Right cardiac atrium (tissue), 5 donors: ENCODE measurements around the gene IPO9. TPM values are rescaled to one million over a fixed set of nuclear protein-coding genes. Genes with fewer than 3 reads are reported as not detected.
"Not testable (repeated sequence)": the region's sequence is repeated elsewhere in the genome, so short reads cannot be mapped to it uniquely, and the experiment has no call there.

ENCODE experiments used
- ATAC-seq, 2 donors: fragments of 200-7000 bp; cut with Tn5 transposase; one replicate each; pipeline versions ENCODE4 v1.8.0 to v1.9.1; 2020; ENCODE audit warnings: moderate library complexity in 2 of 2, mild to moderate bottlenecking in 1 of 2
- DNase-seq, 3 donors: peaks; one replicate each; pipeline ENCODE4 v3.0.0-alpha.2; 2020
- H3K27ac ChIP-seq: one replicate; pipeline ENCODE4 v1.5.1; 2013; ENCODE audit warnings: mild to moderate bottlenecking, low read length, control low read depth, moderate library complexity
- H3K27me3 ChIP-seq: one replicate; pipeline ENCODE4 v1.6.1; 2013; ENCODE audit not compliant: control insufficient read depth, insufficient read depth
- H3K4me1 ChIP-seq: one replicate; pipeline ENCODE4 v1.6.1; 2013; ENCODE audit warnings: low read length; ENCODE audit not compliant: control insufficient read depth, insufficient read depth
- H3K4me3 ChIP-seq: one replicate; pipeline ENCODE4 v1.5.1; 2013; ENCODE audit warnings: low read length, control low read depth
- H3K9me3 ChIP-seq: one replicate; pipeline ENCODE4 v1.6.1; 2013; ENCODE audit warnings: low read length; ENCODE audit not compliant: control insufficient read depth
- WGBS: extraction: QIAGEN DNeasy Blood & Tissue Kit; methylation state at CpG from one replicate; pipeline ENCODE4 v1.1.7; 2013; 5-methylcytosine and 5-hydroxymethylcytosine counted together
- intact Hi-C, 4 donors: fragments of 100-400 bp; cut with DNase I; formaldehyde crosslinking; loops; one replicate each; pipeline versions ENCODE4 v1.11.0 to v1.14.0; 2022 to 2023
- polyA plus RNA-seq: library from polyadenylated mRNA; stranded (reverse); fragments of 200-250 nt; gene quantifications from one replicate; pipeline ENCODE4 v1.2.3, GENCODE V29; 2013
- total RNA-seq, 4 donors: library from RNA; stranded (reverse); fragmentation: NEBNext Ultra II Directional; extraction: Animal tissue kit (Norgen Biotek cat#: 25700); gene quantifications; one replicate each; pipeline ENCODE4 v1.2.1, GENCODE V29; 2021
- donor health status: healthy with polysubstance abuse.
- donor health status: DM: no; HTN: yes; CAD: no.
- donor health status: DM: no; HTN: no; CAD: no.
- donor health status: DM: no; HTN: yes; CAD: no; lungs with severe emphysema.
- donor health status: DM: yes; HTN: yes; CAD: no.

IPO9 gene
- total and polyA plus RNA-seq, 5 donors: 10.3 to 27.9 (median 24.4) TPM

- no peak overlapping the region for H3K27ac ChIP-seq
- WGBS: 97% methylated on average over 6 of the region's 6 CpGs
- no peak for ATAC-seq
Observed at GRCh38 chr1:201848230-201848629, 19.3 kb downstream of the IPO9 start.

GRCh38 chr1:201849372-201850052 lies 20.6 kb downstream of the IPO9 start:
- no peak for ATAC-seq
- 63% methylated on average over 2 of the region's 2 CpGs for WGBS
- intact Hi-C loops: no loop called here

More at GRCh38 chr1:201848230-201848629, 19.3 kb downstream of the IPO9 start:
- Histone ChIP-seq H3K4me3 (no peak overlapping the region), H3K4me1 (no peaks in the 10 kb centered on the region), H3K9me3 (no peaks in the 10 kb centered on the region), H3K27me3 (no peaks in the 10 kb centered on the region)
- no peak for DNase-seq
- intact Hi-C loops: no loop called here

GRCh38 chr1:201850053-201850397 lies 21.1 kb downstream of the IPO9 start:
- 10% methylated on average over 1 of the region's 1 CpG for WGBS
- peak in 1 of 3 donors; percentile 72 for DNase-seq
- Histone ChIP-seq H3K4me3 (no peak overlapping the region), H3K27me3 (no peaks in the 10 kb centered on the region), H3K4me1 (no peaks in the 10 kb centered on the region), H3K27ac (no peak overlapping the region), H3K9me3 (no peaks in the 10 kb centered on the region)
- peak; percentile 62 to 73 for ATAC-seq
- intact Hi-C loops: no loop called here

More at GRCh38 chr1:201849372-201850052, 20.6 kb downstream of the IPO9 start:
- no peak overlapping the region for H3K4me3 ChIP-seq
- H3K9me3 ChIP-seq: no peaks in the 10 kb centered on the region
- H3K27me3 ChIP-seq: no peaks in the 10 kb centered on the region
- H3K4me1 ChIP-seq: no peaks in the 10 kb centered on the region
- no peak for DNase-seq
- no peak overlapping the region for H3K27ac ChIP-seq

- Histone ChIP-seq H3K9me3 (no peaks in the 10 kb centered on the region), H3K27ac (no peak overlapping the region), H3K27me3 (no peaks in the 10 kb centered on the region), H3K4me3 (no peak overlapping the region), H3K4me1 (no peaks in the 10 kb centered on the region)
- WGBS: 79% methylated on average over 1 of the region's 1 CpG
- no peak for DNase-seq
- ATAC-seq: no peak
- intact Hi-C loops: no loop called here
Observed at GRCh38 chr1:201851949-201852348, 23.0 kb downstream of the IPO9 start.

- DNase-seq, ATAC-seq, intact Hi-C loops, H3K9me3 ChIP-seq, H3K27me3 ChIP-seq, H3K4me3 ChIP-seq, H3K27ac ChIP-seq, H3K4me1 ChIP-seq: not testable (repeated sequence)
- 98% methylated on average over 2 of the region's 2 CpGs for WGBS
Observed at GRCh38 chr1:201856722-201857121, 27.8 kb downstream of the IPO9 start.

GRCh38 chr1:201859424-201859823 lies 30.5 kb downstream of the IPO9 start:
- Histone ChIP-seq H3K9me3 (no peaks in the 10 kb centered on the region), H3K27me3 (no peaks in the 10 kb centered on the region), H3K4me3 (no peak overlapping the region), H3K27ac (no peak overlapping the region), H3K4me1 (no peaks in the 10 kb centered on the region)
- WGBS: 72% methylated on average over 5 of the region's 5 CpGs
- ATAC-seq (no peak), DNase-seq (no peak)
- intact Hi-C loops: no loop called here

- WGBS: 93% methylated on average over 7 of the region's 7 CpGs
Observed at GRCh38 chr1:201861448-201861847, 32.5 kb downstream of the IPO9 start.

GRCh38 chr1:201870397-201870796 lies 41.4 kb downstream of the IPO9 start:
- H3K27ac ChIP-seq: no peak overlapping the region
- H3K4me1 ChIP-seq: no peaks in the 10 kb centered on the region
- no peak overlapping the region for H3K4me3 ChIP-seq
- no peak for ATAC-seq
- no peaks in the 10 kb centered on the region for H3K27me3 ChIP-seq
- intact Hi-C loops: no loop called here
- 95% methylated on average over 10 of the region's 10 CpGs for WGBS
- no peak for DNase-seq
- no peaks in the 10 kb centered on the region for H3K9me3 ChIP-seq

More at GRCh38 chr1:201861448-201861847, 32.5 kb downstream of the IPO9 start:
- ATAC-seq (no peak), DNase-seq (no peak)
- Histone ChIP-seq H3K4me3 (no peak overlapping the region), H3K9me3 (no peaks in the 10 kb centered on the region), H3K27me3 (no peaks in the 10 kb centered on the region), H3K27ac (no peak overlapping the region), H3K4me1 (no peaks in the 10 kb centered on the region)
- intact Hi-C loops: no loop called here

GRCh38 chr1:201874672-201875071 lies 45.7 kb downstream of the IPO9 start:
- Histone ChIP-seq H3K9me3 (no peaks in the 10 kb centered on the region), H3K4me3 (no peak overlapping the region), H3K4me1 (no peaks in the 10 kb centered on the region), H3K27ac (no peak overlapping the region), H3K27me3 (no peaks in the 10 kb centered on the region)
- ATAC-seq: no peak
- intact Hi-C loops: loop anchor here in 1 of 4 donors (5.0 kb wide), 1 partner anchor 98 kb away; no protein-coding TSS in a partner anchor
- no peak for DNase-seq
- WGBS: 100% methylated on average over 1 of the region's 1 CpG

GRCh38 chr1:201876148-201876818 lies 47.3 kb downstream of the IPO9 start:
- 65% methylated on average over 8 of the region's 8 CpGs for WGBS
- Histone ChIP-seq H3K27ac (peak overlapping the region; percentile 44), H3K4me1 (no peaks in the 10 kb centered on the region), H3K27me3 (no peaks in the 10 kb centered on the region), H3K4me3 (no peak overlapping the region), H3K9me3 (no peaks in the 10 kb centered on the region)
- DNase-seq (no peak), ATAC-seq (no peak)
- intact Hi-C loops: loop anchor here in 1 of 4 donors (5.0 kb wide), 1 partner anchor 96 kb away; no protein-coding TSS in a partner anchor

- peak overlapping the region; percentile 20 for H3K27ac ChIP-seq
- ATAC-seq (peak; percentile 52 to 55), DNase-seq (peak in 1 of 3 donors; percentile 61)
- no peaks in the 10 kb centered on the region for H3K4me1 ChIP-seq
- no peaks in the 10 kb centered on the region for H3K9me3 ChIP-seq
- intact Hi-C loops: loop anchor here in 1 of 4 donors (5.0 kb wide), 1 partner anchor 94 kb away; no protein-coding TSS in a partner anchor
- WGBS: 47% methylated on average over 6 of the region's 6 CpGs
- no peaks in the 10 kb centered on the region for H3K27me3 ChIP-seq
- H3K4me3 ChIP-seq: no peak overlapping the region
Observed at GRCh38 chr1:201877877-201878401, 49.0 kb downstream of the IPO9 start.
